22Rv1 (cell line): ENCODE results near the gene SND1.

ENCODE experiments used
- H3K27ac ChIP-seq: fragments of 450-650 bp; 2 replicates; pipeline ENCODE4 v1.5.1; 2017
- CTCF ChIP-seq: fragments of 450-650 bp; IDR thresholded peaks from 2 replicates; pipeline ENCODE4 v1.5.1; 2017; ENCODE audit warnings: mild to moderate bottlenecking
- ZFX ChIP-seq: fragments of 450-650 bp; IDR thresholded peaks from 2 replicates; pipeline ENCODE4 v1.6.1; 2017; ENCODE audit warnings: antibody characterized with exemption, borderline replicate concordance

Gene SND1

GRCh38 chr7:127910670-127911069 lies 258.7 kb downstream of the SND1 start:
- H3K27ac ChIP-seq, result no peak overlapping the region

GRCh38 chr7:127911968-127912511 lies 260.0 kb downstream of the SND1 start:
- TF ChIP-seq ZFX (no peak), CTCF (no peak)
- H3K27ac ChIP-seq, result no peak overlapping the region

More at GRCh38 chr7:127910670-127911069, 258.7 kb downstream of the SND1 start:
- no peak for TF ChIP-seq ZFX
- TF ChIP-seq CTCF, result no peak

- TF ChIP-seq CTCF (no peak; the same call in 1 of the 2 replicates), ZFX (no peak)
- H3K27ac ChIP-seq, result no peak overlapping the region
Measured at GRCh38 chr7:127912901-127913300, 260.9 kb downstream of the SND1 start.

- H3K27ac ChIP-seq, result no peak overlapping the region
- TF ChIP-seq ZFX (no peak), CTCF (no peak)
Measured at GRCh38 chr7:127913686-127914085, 261.7 kb downstream of the SND1 start.

GRCh38 chr7:127914693-127915092 lies 262.7 kb downstream of the SND1 start:
- no peak for TF ChIP-seq ZFX
- no peak for TF ChIP-seq CTCF
- no peak overlapping the region for H3K27ac ChIP-seq

GRCh38 chr7:127916735-127917134 lies 264.7 kb downstream of the SND1 start:
- no peak overlapping the region for H3K27ac ChIP-seq
- TF ChIP-seq ZFX, result no peak
- TF ChIP-seq CTCF, result no peak

- no peak overlapping the region for H3K27ac ChIP-seq
- TF ChIP-seq CTCF, result no peak
- no peak for TF ChIP-seq ZFX
Measured at GRCh38 chr7:127918130-127918529, 266.1 kb downstream of the SND1 start.
